ENCODE data around the gene BLTP3A.
A peak's percentile ranks its signal among the peaks of the same experiment; 100 is the strongest.
"Not testable (repeated sequence)": the region's sequence is repeated elsewhere in the genome, so short reads cannot be mapped to it uniquely, and the experiment has no call there.

BLTP3A gene, protein sequence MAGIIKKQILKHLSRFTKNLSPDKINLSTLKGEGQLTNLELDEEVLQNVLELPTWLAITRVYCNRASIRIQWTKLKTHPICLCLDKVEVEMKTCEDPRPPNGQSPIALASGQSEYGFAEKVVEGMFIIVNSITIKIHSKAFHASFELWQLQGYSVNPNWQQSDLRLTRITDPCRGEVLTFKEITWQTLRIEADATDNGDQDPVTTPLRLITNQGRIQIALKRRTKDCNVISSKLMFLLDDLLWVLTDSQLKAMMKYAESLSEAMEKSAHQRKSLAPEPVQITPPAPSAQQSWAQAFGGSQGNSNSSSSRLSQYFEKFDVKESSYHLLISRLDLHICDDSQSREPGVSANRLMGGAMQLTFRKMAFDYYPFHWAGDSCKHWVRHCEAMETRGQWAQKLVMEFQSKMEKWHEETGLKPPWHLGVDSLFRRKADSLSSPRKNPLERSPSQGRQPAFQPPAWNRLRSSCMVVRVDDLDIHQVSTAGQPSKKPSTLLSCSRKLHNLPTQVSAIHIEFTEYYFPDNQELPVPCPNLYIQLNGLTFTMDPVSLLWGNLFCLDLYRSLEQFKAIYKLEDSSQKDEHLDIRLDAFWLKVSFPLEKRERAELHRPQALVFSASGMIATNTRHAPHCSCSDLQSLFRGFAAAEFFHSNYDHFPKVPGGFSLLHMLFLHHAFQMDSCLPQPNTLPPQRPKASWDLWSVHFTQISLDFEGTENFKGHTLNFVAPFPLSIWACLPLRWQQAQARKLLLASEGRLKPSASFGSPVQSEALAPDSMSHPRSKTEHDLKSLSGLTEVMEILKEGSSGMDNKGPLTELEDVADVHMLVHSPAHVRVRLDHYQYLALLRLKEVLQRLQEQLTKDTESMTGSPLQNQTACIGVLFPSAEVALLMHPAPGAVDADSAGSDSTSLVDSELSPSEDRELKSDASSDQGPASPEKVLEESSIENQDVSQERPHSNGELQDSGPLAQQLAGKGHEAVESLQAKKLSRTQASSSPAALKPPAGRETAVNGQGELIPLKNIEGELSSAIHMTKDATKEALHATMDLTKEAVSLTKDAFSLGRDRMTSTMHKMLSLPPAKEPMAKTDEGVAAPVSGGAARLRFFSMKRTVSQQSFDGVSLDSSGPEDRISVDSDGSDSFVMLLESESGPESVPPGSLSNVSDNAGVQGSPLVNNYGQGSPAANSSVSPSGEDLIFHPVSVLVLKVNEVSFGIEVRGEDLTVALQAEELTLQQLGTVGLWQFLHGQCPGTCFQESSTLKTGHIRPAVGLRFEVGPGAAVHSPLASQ (N-terminal part only)

DNA sequence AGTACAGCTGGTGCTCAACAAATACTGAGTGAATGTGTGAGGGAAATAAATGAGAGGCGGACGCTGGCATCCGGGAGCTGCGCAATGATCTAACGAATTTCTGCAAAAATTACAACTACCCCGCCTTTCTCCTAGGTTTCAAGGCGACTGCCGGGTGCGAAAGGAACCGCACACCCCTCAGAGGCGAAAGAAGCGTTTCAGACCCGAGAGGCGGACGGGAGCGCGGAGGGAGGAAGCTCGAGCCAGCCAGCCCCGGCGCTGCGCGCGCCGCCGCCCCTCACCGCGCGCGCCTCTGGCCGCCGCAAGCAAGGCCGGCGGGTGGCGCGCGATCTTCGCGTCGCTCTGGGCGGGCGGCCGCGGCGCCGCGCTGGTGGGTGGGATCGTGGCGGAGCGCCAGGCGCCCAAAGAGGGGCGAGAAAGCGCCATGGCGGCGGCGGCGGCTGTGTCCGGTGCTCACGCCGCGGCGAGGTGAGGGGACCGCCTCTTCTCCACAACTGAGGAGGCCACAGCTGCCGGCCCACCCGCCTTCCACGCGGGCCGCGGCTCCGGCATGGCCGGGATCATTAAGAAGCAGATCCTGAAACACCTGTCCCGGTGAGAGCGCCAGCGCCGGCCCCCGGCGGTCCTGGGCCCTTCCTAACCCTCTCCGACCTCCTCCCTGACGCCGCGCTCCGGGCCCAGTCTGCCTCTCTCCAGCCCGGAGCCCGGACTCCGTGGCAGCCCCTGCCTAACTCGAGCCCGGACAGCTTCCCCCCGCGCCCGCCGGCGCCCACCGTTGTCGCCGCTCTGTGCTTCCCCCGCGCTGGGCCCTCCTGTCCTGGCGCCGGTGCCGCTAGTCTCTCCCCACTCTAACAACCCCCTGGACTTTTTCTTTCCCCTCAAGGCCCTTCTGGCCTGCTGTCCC is at the start of gene BLTP3A:
Gene BLTP3A, plus strand, starts transcription at position 383 of the 904 bp plus-strand sequence. Its CDS starts 168 bp downstream, at position 551.
- peak; percentile 87 for DNase-seq

DNA sequence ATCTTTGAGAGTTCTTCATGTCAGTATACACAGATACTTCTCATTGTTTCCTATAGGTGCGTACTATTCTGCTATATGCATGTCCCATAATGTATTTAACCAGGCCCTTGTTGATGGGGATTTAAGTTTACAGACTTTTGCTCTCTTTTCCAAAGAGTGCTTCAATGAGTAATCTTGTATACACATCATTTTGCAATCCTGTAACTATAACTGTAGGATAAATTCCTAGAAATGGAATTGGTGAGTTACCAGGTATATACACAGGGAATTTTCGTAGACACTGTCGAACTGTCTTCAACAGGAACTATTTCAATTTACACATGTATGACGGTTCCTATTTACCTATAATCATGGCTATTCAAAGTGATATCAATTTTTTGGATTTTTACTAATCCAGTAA is 49.8 kb upstream of the BLTP3A start:
- DNase-seq, result no peak

DNA sequence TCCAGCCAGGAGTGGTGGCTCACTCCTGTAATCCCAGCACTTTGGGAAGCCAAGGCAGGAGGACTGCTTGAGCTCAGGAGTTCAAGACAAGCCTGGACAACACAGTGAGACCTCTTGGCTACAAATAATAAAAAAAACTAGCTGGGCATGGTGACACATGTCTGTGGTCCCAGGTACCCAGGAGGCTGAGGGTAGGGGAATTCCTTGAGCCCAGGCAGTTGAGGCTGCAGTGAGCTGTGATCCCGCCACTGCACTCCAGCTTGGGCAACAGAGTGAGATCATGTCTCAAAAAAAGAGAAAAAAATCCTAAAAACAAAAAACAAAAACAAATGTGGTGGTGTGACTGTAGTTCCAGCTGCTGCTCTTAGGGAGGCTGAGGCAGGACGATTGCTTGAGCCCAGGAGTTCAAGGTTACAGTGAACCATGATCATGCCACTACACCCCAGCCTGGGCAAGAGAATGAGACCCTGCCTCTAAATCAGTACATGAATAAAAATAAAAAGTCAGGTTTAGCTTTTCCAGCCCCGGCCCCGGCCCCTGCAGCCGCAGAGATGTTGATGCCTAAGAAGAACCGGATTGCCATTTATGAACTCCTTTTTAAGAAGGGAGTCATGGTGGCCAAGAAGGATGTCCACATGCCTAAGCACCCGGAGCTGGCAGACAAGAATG is 48.1 kb upstream of the BLTP3A start:
- no peak for DNase-seq

DNA sequence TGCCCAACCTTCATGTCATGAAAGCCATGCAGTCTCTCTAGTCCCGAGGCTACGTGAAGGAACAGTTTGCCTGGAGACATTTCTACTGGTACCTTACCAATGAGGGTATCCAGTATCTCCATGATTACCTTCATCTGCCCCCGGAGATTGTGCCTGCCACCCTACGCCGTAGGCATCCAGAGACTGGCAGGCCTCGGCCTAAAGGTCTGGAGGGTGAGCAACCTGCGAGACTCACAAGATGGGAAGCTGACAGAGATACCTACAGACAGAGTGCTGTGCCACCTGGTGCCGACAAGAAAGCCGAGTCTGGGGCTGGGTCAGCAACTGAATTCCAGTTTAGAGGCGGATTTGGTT is 47.6 kb upstream of the BLTP3A start:
- DNase-seq, result not testable (repeated sequence)

DNA sequence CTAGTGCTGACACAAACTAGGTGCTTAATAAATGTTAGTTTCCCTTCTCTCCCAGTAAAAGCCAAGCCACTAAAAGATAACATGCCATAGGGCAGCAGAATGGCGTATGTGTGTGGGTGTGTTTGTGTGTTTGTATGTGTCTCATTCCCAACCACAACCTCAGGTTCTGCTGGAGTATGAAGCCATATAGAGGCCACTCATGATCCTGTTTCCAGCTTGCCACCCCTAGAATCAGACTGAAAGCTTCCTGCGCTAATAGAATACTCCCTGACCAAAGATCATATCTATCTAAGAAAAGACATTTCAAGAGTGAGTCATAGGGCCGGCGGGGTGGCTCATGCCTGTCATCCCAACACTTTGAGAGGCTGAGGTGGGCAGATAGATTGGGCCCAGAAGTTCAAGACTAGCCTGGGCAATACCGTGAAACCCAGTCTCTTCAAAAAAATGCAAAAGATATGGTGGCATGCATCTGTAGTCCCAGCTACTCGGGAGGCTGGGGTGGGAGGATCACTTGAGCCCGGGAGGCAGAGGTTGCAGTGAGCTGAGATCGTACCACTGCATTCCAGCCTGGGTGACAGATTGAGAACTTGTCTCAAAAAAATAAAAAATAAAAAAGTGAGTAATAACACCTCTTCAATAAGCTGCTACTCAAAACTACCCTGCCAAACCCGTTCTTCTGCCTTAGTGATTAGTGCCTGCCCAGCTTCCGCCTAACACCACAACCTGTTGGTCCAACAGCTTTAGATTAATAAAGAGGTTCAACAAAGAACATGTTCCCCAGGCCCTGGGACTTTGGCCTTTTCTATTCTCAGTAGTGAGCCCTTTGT is 46.4 kb upstream of the BLTP3A start:
- DNase-seq, result no peak

DNA sequence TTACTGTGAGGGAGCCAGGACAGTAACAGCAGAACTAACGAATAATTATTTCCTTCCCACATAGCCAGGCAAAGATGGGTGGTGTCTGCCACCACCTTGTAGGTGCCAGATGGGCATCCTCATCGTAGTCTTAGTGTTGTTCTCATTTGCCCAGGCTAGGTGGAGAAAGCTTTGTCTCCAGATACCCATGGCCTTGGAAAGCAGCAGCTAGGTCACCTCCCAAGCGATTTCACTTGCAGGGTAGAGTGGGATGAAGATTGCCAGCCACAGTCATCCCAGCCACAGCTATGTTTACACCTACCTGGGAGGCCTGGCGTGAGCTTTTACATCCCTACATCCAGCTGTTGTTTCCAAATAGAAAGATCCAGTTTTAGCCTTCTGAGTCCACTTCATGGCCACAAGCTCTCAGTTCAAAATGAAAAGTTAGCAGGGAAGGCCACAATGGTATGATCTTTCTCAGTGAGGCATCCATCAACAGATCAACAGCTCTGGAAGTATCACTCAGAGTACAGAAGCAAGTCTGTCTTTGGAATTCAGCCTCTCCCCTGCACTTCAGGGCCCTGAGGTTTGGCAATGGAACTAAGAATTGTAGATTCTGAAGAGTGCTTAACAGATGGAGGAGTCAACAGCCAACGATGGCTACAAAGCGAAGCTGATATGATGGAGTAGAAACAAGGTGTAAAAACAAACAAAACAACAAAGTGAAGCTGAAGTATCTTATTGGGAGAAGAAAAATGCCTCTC is 45.6 kb upstream of the BLTP3A start:
- no peak for DNase-seq

DNA sequence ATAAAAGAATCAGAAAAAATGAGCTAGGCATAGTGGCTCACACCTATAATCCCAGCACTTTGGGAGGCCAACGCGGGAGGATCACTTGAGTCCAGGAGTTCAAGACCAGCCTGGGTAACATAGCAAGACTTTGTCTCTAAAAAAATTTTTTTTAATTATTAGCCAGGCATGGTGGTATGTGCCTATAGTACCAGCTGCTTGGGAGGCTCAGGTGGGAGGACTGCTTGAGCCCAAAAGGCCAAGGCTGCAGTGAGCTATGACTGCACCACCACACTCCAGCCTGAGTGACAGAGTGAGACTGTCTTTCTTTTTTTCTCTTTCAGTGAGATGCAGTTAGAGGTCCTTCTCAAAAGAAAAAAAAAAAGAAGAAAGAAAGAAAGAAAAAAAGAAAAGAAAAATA is 43.1 kb upstream of the BLTP3A start:
- no peak for DNase-seq

DNA sequence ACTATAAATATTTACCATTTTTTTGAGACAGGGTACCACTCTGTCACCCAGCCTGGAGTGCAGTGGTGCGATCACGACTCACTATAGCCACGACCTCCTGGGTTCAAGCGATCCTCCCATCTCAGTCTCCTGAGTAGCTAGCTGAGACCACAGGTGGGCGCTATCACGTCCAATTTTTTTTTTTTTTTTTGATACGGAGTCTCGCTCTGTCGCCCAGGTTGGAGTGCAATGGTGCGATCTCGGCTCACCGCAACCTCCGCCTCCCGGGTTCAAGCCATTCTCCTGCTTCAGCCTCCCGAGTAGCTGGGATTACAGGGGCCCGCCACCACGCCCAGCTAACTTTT is 35.4 kb upstream of the BLTP3A start:
- peak; percentile 42 for DNase-seq

DNA sequence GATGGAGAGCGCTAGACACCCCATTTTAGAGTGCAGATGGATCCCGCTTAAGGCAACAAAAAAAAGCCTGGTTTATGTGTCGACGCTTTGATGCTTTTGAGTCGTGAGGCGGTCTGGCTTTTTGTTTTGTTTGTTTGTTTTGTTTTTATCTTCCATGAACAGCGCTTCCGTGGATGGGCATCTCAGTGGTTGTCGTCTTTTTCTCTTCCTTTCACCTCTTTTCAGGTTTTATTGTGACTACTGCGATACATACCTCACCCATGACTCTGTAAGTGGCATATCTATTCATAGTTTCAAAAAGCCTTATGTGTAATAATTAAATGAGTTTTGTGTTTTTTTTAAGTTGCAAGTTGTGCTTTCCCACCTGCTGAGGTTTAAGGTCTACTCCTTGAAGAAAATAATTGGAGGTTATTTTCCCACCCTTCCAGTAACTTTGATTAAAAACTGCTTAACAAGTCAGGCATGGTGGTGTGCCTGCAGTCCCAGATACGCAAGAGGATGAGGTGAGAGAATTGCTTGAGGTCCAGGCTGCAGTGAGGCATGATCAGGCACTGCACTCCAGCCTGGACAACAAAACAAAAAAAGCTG is 34.1 kb upstream of the BLTP3A start:
- no peak for DNase-seq

DNA sequence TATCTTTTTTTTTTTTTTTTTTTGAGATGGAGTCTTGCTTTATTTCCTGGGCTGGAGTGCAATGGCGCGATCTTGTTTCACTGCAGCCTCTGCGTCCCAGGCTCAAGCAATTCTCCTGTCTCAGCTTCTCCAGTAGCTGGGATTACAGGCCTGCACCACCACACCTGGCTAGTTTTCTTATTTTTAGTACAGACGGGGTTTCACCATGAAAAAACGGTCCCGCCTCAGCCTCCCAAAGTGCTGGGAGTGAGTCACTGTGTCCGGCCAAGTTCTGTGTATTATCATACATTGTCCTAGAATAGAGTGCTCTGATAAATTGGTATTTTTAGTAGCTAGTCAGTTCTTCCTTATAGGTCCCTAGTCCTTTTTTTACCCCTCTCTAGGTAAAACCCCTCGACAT is 31.8 kb upstream of the BLTP3A start:
- no peak for DNase-seq

DNA sequence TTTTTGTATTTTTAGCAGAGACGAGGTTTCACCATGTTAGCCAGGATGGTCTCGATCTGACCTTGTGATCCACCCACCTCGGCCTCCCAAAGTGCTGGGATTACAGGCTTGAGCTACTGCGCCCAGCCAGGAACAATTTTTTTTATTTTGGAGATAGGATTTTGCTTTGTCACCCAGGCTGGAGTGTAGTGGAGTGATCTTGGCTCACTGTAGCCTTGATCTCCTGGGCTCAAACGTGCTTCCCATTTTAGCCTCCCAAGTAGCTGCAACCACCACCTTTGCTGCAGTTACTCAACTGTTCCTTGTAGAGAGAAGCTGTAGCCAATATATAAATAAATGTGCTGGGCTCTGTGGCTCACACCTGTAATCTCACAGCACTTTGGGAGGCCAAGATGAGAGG is 30.2 kb upstream of the BLTP3A start:
- not testable (repeated sequence) for DNase-seq

DNA sequence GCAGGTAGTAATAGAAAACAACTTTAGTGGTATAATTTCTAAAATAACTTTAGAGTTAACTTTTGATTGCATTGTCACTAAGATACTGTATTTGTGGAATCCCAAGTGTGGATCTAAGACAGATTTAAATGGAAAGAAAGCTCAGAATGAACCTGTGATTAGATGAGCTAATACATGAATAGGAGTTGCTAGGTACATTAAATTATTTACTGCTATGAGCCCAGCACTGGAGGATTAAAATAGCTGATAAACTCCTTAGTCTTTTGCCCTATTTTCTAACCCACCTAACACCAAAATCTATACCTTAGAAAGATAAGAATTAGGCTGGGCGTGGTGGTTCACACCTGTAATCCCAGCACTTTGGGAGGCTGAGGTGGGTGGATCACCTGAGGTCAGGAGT is 23.7 kb upstream of the BLTP3A start:
- no peak for DNase-seq

DNA sequence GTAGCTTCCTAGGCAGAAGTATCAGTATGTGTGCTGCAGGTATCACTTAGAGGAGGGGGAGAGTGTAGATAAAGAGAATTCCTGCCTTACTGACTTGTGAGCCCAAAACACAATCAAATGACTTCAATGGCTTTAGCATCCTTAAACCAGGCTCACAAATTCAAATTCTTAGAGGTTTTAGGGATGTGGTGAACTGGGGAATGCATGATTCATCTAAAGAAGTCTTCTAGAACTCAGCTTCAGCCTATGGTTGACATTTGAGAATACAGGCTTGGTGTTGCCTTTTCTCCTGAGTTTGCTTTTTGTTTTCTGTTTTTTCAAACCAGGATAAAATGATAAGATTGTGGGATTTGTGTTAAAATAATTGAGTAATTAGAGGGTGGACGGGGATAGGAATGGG is 20.2 kb upstream of the BLTP3A start:
- no peak for DNase-seq

DNA sequence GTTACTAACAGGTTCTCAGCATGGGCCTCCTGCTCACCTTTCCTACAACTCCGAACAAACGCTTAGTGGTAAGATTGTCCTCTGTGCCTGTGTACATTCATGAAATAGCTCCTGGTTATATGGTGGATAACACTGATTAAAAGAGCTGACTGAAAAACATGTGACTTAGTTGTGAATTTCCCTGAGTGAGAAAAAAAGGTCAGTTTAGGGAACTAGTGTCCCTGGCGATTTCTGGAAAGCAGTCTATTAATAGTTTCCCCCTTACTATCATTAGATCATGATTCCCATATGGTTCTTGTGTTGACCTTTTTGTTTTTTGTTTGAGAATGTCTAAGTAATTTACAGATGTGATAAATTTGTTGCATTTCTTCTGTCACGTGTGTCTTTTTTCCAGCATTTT is 18.9 kb upstream of the BLTP3A start:
- DNase-seq, result no peak

DNA sequence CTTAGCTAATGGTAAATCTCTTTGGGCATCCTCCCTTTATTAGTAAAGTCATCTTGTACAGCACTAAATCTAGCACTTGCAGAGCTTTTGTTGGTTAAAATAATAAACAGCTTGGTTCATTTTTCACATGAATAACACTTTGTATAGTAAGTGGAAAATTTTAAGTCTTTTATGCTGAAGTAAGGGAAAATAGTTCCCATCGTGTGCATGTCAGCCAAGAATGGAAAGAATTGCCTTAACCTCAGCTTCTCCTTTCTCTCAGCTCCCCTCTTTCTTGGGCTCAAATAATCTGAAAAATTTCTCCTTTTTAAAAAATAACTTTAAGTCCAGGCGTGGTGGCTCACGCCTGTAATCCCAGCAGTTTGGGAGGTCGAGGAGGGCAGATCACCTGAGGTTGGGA is 18.0 kb upstream of the BLTP3A start:
- no peak for DNase-seq

DNA sequence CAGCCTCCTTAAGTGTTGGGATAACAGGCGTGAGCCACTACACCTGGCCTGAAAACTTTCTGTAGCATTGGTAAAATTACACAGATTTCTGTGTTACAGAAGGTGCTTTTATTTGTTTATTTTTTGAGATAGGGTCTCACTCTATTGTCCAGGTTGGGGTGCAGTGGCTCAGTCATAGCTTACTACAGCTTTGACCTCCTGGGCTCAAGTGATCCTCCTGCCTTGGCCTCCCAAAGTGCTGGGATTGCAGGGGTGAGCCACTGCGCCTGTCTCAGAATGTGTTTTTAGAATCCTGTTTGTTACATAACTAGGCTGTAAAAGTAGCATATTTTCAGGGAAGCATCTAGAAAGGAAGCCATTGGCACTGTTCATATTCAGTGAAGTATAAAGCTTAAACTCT is 16.9 kb upstream of the BLTP3A start:
- DNase-seq, result no peak

DNA sequence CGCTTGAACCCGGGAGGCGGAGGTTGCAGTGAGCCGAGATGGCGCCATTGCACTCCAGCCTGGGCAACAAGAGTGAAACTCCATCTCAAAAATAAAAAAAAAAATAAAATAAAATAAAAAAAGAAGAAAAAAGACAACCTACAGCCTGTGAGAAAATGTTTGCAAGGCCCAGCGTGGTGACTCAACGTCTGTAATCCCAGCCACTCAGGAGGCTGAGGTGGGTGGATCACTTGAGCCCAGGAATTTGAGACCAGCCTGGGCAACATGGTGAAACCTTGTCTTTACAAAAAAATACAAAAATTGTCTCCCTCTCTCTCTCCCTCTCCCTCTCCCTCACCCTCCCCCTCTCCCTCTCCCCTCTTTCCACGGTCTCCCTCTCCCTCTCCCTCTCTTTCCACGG is 6.5 kb upstream of the BLTP3A start:
- not testable (repeated sequence) for DNase-seq

DNA sequence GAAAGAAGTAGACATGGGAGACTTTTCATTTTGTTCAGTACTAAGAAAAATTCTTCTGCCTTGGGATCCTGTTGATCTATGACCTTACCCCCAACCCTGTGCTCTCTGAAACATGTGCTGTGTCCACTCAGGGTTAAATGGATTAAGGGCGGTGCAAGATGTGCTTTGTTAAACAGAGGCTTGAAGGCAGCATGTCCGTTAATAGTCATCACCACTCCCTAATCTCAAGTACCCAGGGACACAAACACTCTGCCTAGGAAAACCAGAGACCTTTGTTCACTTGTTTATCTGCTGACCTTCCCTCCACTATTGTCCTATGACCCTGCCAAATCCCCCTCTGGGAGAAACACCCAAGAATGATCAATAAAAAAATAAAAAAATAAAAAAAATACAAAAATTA is 4.7 kb upstream of the BLTP3A start:
- DNase-seq, result not testable (repeated sequence)

DNA sequence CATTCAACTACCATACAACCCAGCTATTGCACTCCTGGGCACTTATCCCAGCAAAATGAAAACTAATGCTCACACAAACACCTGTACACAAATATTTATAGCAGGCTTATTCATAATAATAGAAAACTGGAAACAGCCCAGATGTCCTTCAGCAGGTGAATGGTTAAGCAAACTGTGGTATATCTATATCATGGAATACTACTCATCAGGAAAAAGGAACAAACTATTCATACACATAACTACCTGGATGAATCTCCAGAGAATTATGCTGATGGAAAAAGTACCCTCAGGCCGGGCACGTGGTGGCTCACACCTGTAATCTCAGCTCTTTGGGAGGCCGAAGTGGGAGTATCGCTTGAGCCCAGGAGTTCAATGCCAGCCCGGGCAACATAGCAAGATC is 3.8 kb upstream of the BLTP3A start:
- no peak for DNase-seq

All from right forelimb (tissue), 1 donor.